OCI-LY7 (cell line): Measurements from ENCODE around the gene CHST8. TPM values are rescaled to one million over a fixed set of nuclear protein-coding genes. Genes with fewer than 3 reads are reported as not detected.
"Not testable (repeated sequence)": the region's sequence is repeated elsewhere in the genome, so short reads cannot be mapped to it uniquely, and the experiment has no call there.

Experiments
- BruUV-seq: library from RNA; stranded (reverse); fragments of 400-500 nt; replicated peaks from 2 replicates; lab custom pipeline; 2021; lab: Mats Ljungman, UMichigan
- CTCF ChIA-PET: fragments of 300-600 bp; sonication (Branson Sonifier 250); formaldehyde crosslinking; loops from one replicate; lab custom pipeline; 2022; ENCODE audit warnings: antibody characterized with exemption; ENCODE audit not compliant: unreplicated experiment; lab: Charles Lee
- POLR2A ChIA-PET: fragments of 300-600 bp; sonication (Branson Sonifier 250); formaldehyde crosslinking; loops from one replicate; lab custom pipeline; 2022; ENCODE audit warnings: antibody characterized with exemption; lab: Charles Lee
- DNase-seq: peaks from one replicate; pipeline ENCODE4 v3.0.0-alpha.2; 2015; ENCODE audit warnings: low spot score
- H2AFZ ChIP-seq: fragments of 200-600 bp; sonication (generic), shearing (Covaris generic); 2 replicates; pipeline ENCODE4 v1.6.1; 2014; ENCODE audit warnings: mild to moderate bottlenecking, antibody characterized with exemption, low read length, moderate library complexity
- H3K27ac ChIP-seq: fragments of 200-600 bp; sonication (generic); 2 replicates; pipeline ENCODE4 v1.5.1; 2014; ENCODE audit warnings: mixed run types, low read depth, mild to moderate bottlenecking, moderate library complexity, low read length, inconsistent platforms; ENCODE audit not compliant: poor library complexity, severe bottlenecking
- H3K36me3 ChIP-seq: fragments of 200-600 bp; sonication (generic); 2 replicates; pipeline ENCODE4 v1.6.1; 2014; ENCODE audit warnings: mild to moderate bottlenecking, antibody characterized with exemption, low read length, moderate library complexity, mixed read lengths; ENCODE audit not compliant: insufficient read depth
- H3K4me1 ChIP-seq: fragments of 200-600 bp; sonication (generic); 2 replicates; pipeline ENCODE4 v1.5.1; 2014; ENCODE audit warnings: mild to moderate bottlenecking, low read length; ENCODE audit not compliant: insufficient read depth, poor library complexity, severe bottlenecking
- H3K4me2 ChIP-seq: fragments of 200-600 bp; sonication (generic); 2 replicates; pipeline ENCODE4 v1.6.1; 2014; ENCODE audit warnings: mild to moderate bottlenecking, low read length
- H3K4me3 ChIP-seq: fragments of 200-600 bp; sonication (generic); 2 replicates; pipeline ENCODE4 v1.5.1; 2014; ENCODE audit warnings: mild to moderate bottlenecking, low read depth, low read length; ENCODE audit not compliant: poor library complexity, severe bottlenecking
- H3K79me2 ChIP-seq: fragments of 200-600 bp; sonication (generic); 2 replicates; pipeline ENCODE4 v1.6.1; 2016; ENCODE audit warnings: low read depth, mild to moderate bottlenecking, low read length, moderate library complexity, mixed read lengths; ENCODE audit not compliant: insufficient read depth
- H3K9me2 ChIP-seq: fragments of 200-600 bp; sonication (generic); 2 replicates; pipeline ENCODE4 v1.6.1; 2016; ENCODE audit warnings: mild to moderate bottlenecking, low read length, mixed read lengths; ENCODE audit not compliant: insufficient read depth
- H3K9me3 ChIP-seq: fragments of 200-600 bp; sonication (generic); 2 replicates; pipeline ENCODE4 v1.6.1; 2014; ENCODE audit warnings: mild to moderate bottlenecking, mixed run types, low read length, mixed read lengths
- H4K20me1 ChIP-seq: fragments of 200-600 bp; sonication (generic); 2 replicates; pipeline ENCODE4 v1.6.1; 2014; ENCODE audit warnings: mild to moderate bottlenecking, antibody characterized with exemption, low read length, moderate library complexity, mixed read lengths; ENCODE audit not compliant: insufficient read depth
- CTCF ChIP-seq: fragments of 200-600 bp; sonication (generic); conservative IDR thresholded peaks from 2 replicates; pipeline ENCODE4 v1.5.1; 2014; ENCODE audit warnings: mild to moderate bottlenecking, antibody characterized with exemption, low read length, moderate library complexity, mixed read lengths
- EZH2phosphoT487 ChIP-seq: fragments of 200-600 bp; sonication (generic); IDR thresholded peaks from 2 replicates; pipeline ENCODE4 v1.6.1; 2018; ENCODE audit warnings: low read depth, borderline replicate concordance, mild to moderate bottlenecking, mixed run types, antibody characterized with exemption, low read length, moderate library complexity, mixed read lengths
- intact Hi-C: fragments of 100-400 bp; cut with micrococcal nuclease; formaldehyde crosslinking; loops from one replicate; pipeline ENCODE4 v1.10.0; 2022; ENCODE audit not compliant: unreplicated experiment
- total RNA-seq, 2 experiments: library from RNA; depleted of rRNA in 1 of 2; stranded (reverse); fragments of >200 nt in 1 of 2; shearing (Covaris generic) in 1 of 2; gene quantifications; 2 replicates each; pipeline ENCODE4 v1.2.3, GENCODE V29; 2014 to 2022

The CHST8 gene
- total RNA-seq, 2 experiments from 2014 or later: not detected

GRCh38 chr19:33815380-33816340, 193.9 kb downstream of the CHST8 start:
- DNase-seq: no peak
- no peak overlapping the region for H2AFZ ChIP-seq
- H3K9me2 ChIP-seq: no peaks in the 10 kb centered on the region
- intact Hi-C loops: no loop called here
- no peak overlapping the region for H3K27ac ChIP-seq
- H3K4me1 ChIP-seq: peaks cover 15% of the 10 kb centered on the region
- ChIA-PET POLR2A (interaction anchor here (0.6 kb wide), 2 partner anchors 147 to 155 kb away, joined by 3 to 5 read pairs; no protein-coding TSS in a partner anchor), CTCF (no interaction called here)
- peaks cover 12% of the 10 kb centered on the region for H3K36me3 ChIP-seq
- no peak overlapping the region for H3K4me2 ChIP-seq
- TF ChIP-seq CTCF (no peak), EZH2phosphoT487 (no peak)
- BruUV-seq: no TSS peak
- H4K20me1 ChIP-seq: no peaks in the 10 kb centered on the region
- H3K9me3 ChIP-seq: no peaks in the 10 kb centered on the region
- H3K4me3 ChIP-seq: no peak overlapping the region
- no peaks in the 10 kb centered on the region for H3K79me2 ChIP-seq

GRCh38 chr19:33818411-33818810, 196.7 kb downstream of the CHST8 start:
- CTCF ChIA-PET: no interaction called here

GRCh38 chr19:33819078-33819477, 197.3 kb downstream of the CHST8 start:
- intact Hi-C loops, H3K9me3 ChIP-seq, H4K20me1 ChIP-seq, H3K27ac ChIP-seq, H3K4me3 ChIP-seq, H3K79me2 ChIP-seq, H3K36me3 ChIP-seq, H3K9me2 ChIP-seq, BruUV-seq, H3K4me2 ChIP-seq, DNase-seq, CTCF ChIA-PET: not testable (repeated sequence)
- peak overlapping the region; percentile 82; the same call in 1 of the 2 replicates for H2AFZ ChIP-seq
- POLR2A ChIA-PET: interaction anchor here (1.4 kb wide), 1 partner anchor 21 kb away, joined by 4 read pairs; no protein-coding TSS in a partner anchor
- H3K4me1 ChIP-seq: peaks cover 17% of the 10 kb centered on the region

More at GRCh38 chr19:33818411-33818810, 196.7 kb downstream of the CHST8 start:
- Histone ChIP-seq H3K36me3 (no peaks in the 10 kb centered on the region), H3K4me2 (no peak overlapping the region), H2AFZ (no peak overlapping the region), H3K9me2 (no peaks in the 10 kb centered on the region), H3K27ac (no peak overlapping the region), H3K9me3 (no peaks in the 10 kb centered on the region), H3K79me2 (no peaks in the 10 kb centered on the region), H4K20me1 (no peaks in the 10 kb centered on the region), H3K4me3 (no peak overlapping the region), H3K4me1 (peaks cover 17% of the 10 kb centered on the region)
- no peak for DNase-seq
- BruUV-seq: no TSS peak
- intact Hi-C loops: no loop called here
- POLR2A ChIA-PET: no interaction called here
- TF ChIP-seq EZH2phosphoT487 (no peak), CTCF (no peak)
